Body of pancreas (tissue), 4 donors: Measurements from ENCODE around the gene KIRREL3. TPM values are rescaled to one million over a fixed set of nuclear protein-coding genes. Genes with fewer than 3 reads are reported as not detected.

Experiments
- ATAC-seq: fragments of 150-250 bp; one replicate; pipeline ENCODE4 v1.9.1; 2016
- DNase-seq, 4 donors: peaks; one replicate each; pipeline ENCODE4 v3.0.0-alpha.2; 2019
- H3K27ac ChIP-seq, 4 donors: fragments of 200-600 bp; sonication (generic); 1 replicate in 3 of 4; 2 replicates in 1 of 4; pipeline versions ENCODE4 v1.5.1 to v1.6.1; 2016 to 2019; ENCODE audit warnings: mild to moderate bottlenecking in 1 of 4, mixed read lengths in 1 of 4, moderate library complexity in 1 of 4
- H3K27me3 ChIP-seq, 2 donors: fragments of 200-600 bp; sonication (generic); one replicate each; pipeline ENCODE4 v1.6.0; 2016; ENCODE audit warnings: mild to moderate bottlenecking in 1 of 2
- H3K36me3 ChIP-seq, 2 donors: fragments of 200-600 bp; sonication (generic); replicated peaks in 1 of 2; 2 replicates each; pipeline ENCODE4 v1.5.1; 2016; ENCODE audit warnings: low read depth in 2 of 2; ENCODE audit not compliant: insufficient read depth in 1 of 2
- H3K4me1 ChIP-seq: fragments of 200-600 bp; sonication (generic); one replicate; pipeline ENCODE4 v1.6.0; 2016
- H3K4me3 ChIP-seq, 2 donors: fragments of 200-600 bp; sonication (generic); 1 replicate in 1 of 2; 2 replicates in 1 of 2; pipeline ENCODE4 v1.5.1; 2016 to 2019
- H3K9me3 ChIP-seq, 3 donors: fragments of 200-600 bp; sonication (generic); 1 replicate in 2 of 3; 2 replicates in 1 of 3; pipeline ENCODE4 v1.5.1; 2016
- CTCF ChIP-seq, 7 experiments: fragments of 450-650 bp in 4 of 7; fragments of 200-600 bp in 3 of 7; sonication (generic) in 3 of 7; IDR thresholded peaks; one replicate each; pipeline ENCODE4 v1.5.1; 2016 to 2019; ENCODE audit warnings: antibody characterized with exemption in 7 of 7
- POLR2A ChIP-seq, 3 donors: fragments of 450-650 bp; IDR thresholded peaks; one replicate each; pipeline ENCODE4 v1.6.1; 2016; ENCODE audit warnings: antibody characterized with exemption in 3 of 3, mild to moderate bottlenecking in 2 of 3
- WGBS, 2 donors: methylation state at CpG; one replicate each; pipeline ENCODE4 v1.1.5; 2017; 5-methylcytosine and 5-hydroxymethylcytosine counted together
- intact Hi-C: fragments of 100-400 bp; cut with DNase I; formaldehyde crosslinking; loops from one replicate; pipeline ENCODE4 v1.15.1; 2023
- total RNA-seq, 2 donors: library from RNA; depleted of rRNA; stranded (reverse); fragments of >200 nt; gene quantifications; one replicate each; pipeline ENCODE4 v1.1.0, GENCODE V29; 2016

Gene KIRREL3
- total RNA-seq, 2 donors from 2014 or later: 0.26 TPM; not detected in 1

- no peaks in the 10 kb centered on the region for H3K36me3 ChIP-seq
- DNase-seq: no peak
- H3K27ac ChIP-seq: no peak overlapping the region
- intact Hi-C loops: no loop called here
- H3K9me3 ChIP-seq: no peaks in the 10 kb centered on the region
- 65 to 80% methylated on average over 11 of the region's 11 CpGs for WGBS, 2 donors
- H3K4me3 ChIP-seq: no peak overlapping the region
- peaks cover 31% of the 10 kb centered on the region for H3K4me1 ChIP-seq
- TF ChIP-seq POLR2A (IDR thresholded peaks at IDR 0.05): no peak
- no peak for ATAC-seq
- no peaks in the 10 kb centered on the region for H3K27me3 ChIP-seq
These were observed 580.5 kb downstream of the KIRREL3 start for GRCh38 chr11:126419801-126420697.

- Histone ChIP-seq H3K27me3 (no peaks in the 10 kb centered on the region), H3K4me1 (peaks cover 31% of the 10 kb centered on the region), H3K4me3 (no peak overlapping the region), H3K36me3 (no peaks in the 10 kb centered on the region), H3K9me3 (no peaks in the 10 kb centered on the region), H3K27ac (peak overlapping the region in 1 of 4 donors; percentile 29)
- WGBS, 2 donors: 0 to 36% methylated on average over 1 of the region's 1 CpG
- intact Hi-C loops: no loop called here
- no peak for DNase-seq
- ATAC-seq: no peak
- no peak for TF ChIP-seq POLR2A (IDR thresholded peaks at IDR 0.05)
- no peak for TF ChIP-seq CTCF (IDR thresholded peaks at IDR 0.05)
These were observed 581.7 kb downstream of the KIRREL3 start for GRCh38 chr11:126418887-126419286.

GRCh38 chr11:126417091-126417862, 583.3 kb downstream of the KIRREL3 start:
- Histone ChIP-seq H3K4me3 (peak overlapping the region in 1 of 2 donors; percentile 3), H3K27me3 (no peaks in the 10 kb centered on the region), H3K9me3 (no peaks in the 10 kb centered on the region), H3K27ac (peak overlapping the region in 3 of 4 donors; percentile 23 to 63 (median 57)), H3K4me1 (peaks cover 26% of the 10 kb centered on the region), H3K36me3 (no peaks in the 10 kb centered on the region)
- DNase-seq (no peak), ATAC-seq (no peak)
- WGBS, 2 donors: 37 to 42% methylated on average over 9 to 12 of the region's 12 CpGs
- TF ChIP-seq POLR2A (IDR thresholded peaks at IDR 0.05): no peak
- TF ChIP-seq CTCF (IDR thresholded peaks at IDR 0.05): no peak
- intact Hi-C loops: no loop called here

- peak in 1 of 7 experiments; percentile 4 for TF ChIP-seq CTCF (IDR thresholded peaks at IDR 0.05)
- TF ChIP-seq POLR2A (IDR thresholded peaks at IDR 0.05): peak in 2 of 3 donors; percentile 32 to 35
- peak; percentile 87 for ATAC-seq
- peak; percentile 84 to 89 (median 88) for DNase-seq
- no peaks in the 10 kb centered on the region for H3K27me3 ChIP-seq
- H3K36me3 ChIP-seq: no peaks in the 10 kb centered on the region
- no peaks in the 10 kb centered on the region for H3K9me3 ChIP-seq
- H3K4me3 ChIP-seq: peak overlapping the region in 1 of 2 donors; percentile 3
- intact Hi-C loops: no loop called here
- 2% methylated on average over 52 of the region's 52 CpGs; no CpG with 5 or more reads in 1 of the 2 donors for WGBS, 2 donors
- H3K27ac ChIP-seq: peak overlapping the region; percentile 19 to 63 (median 40)
- H3K4me1 ChIP-seq: peaks cover 26% of the 10 kb centered on the region
These were observed 584.0 kb downstream of the KIRREL3 start for GRCh38 chr11:126416542-126417090.
